OCI-LY1 (cell line): ENCODE data around the gene GFOD1.

Experiments used
- EZH2 ChIP-seq: fragments of 200-600 bp; sonication (generic), shearing (Covaris generic); IDR thresholded peaks from 2 replicates; pipeline ENCODE4 v1.8.0; 2017; ENCODE audit warnings: borderline replicate concordance, mixed run types, mild to moderate bottlenecking, antibody characterized with exemption, low read length, moderate library complexity, mixed read lengths
- TF ChIP-seq, protein P1 (sequence below): fragments of 200-600 bp; sonication (generic), shearing (Covaris generic); IDR thresholded peaks from 2 replicates; pipeline ENCODE4 v1.5.1; 2017; ENCODE audit warnings: mild to moderate bottlenecking, antibody characterized with exemption, low read length, moderate library complexity, mixed read lengths

DNA sequence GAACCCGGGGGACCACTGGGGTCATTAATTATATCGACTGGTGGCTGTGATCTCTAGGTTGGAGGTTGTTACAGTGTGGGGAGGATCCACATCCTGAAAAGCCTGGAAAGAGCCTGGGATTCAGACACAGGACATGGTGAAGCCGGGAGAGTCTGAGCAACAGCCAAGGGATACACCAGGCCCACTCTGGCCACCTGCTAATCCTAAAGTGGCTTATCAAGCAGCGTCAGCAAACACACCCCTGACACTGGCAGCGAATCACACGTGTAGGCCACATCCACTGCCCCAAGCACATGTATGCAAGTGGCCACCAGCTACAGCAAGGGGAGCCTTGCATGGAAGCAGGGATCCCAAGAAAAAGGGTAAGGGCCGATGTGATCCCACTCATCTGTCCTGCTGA, 41.0 kb downstream of the GFOD1 start:
- TF ChIP-seq, protein P1, sequence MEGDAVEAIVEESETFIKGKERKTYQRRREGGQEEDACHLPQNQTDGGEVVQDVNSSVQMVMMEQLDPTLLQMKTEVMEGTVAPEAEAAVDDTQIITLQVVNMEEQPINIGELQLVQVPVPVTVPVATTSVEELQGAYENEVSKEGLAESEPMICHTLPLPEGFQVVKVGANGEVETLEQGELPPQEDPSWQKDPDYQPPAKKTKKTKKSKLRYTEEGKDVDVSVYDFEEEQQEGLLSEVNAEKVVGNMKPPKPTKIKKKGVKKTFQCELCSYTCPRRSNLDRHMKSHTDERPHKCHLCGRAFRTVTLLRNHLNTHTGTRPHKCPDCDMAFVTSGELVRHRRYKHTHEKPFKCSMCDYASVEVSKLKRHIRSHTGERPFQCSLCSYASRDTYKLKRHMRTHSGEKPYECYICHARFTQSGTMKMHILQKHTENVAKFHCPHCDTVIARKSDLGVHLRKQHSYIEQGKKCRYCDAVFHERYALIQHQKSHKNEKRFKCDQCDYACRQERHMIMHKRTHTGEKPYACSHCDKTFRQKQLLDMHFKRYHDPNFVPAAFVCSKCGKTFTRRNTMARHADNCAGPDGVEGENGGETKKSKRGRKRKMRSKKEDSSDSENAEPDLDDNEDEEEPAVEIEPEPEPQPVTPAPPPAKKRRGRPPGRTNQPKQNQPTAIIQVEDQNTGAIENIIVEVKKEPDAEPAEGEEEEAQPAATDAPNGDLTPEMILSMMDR = no peak
- TF ChIP-seq EZH2 = no peak
